ENCODE results near the gene DTNA. TPM values are rescaled to one million over a fixed set of nuclear protein-coding genes. Genes with fewer than 3 reads are reported as not detected.

DTNA gene
- total RNA-seq: 1.8 and 3.4 TPM in 2 replicates

GRCh38 chr18:34709750-34710441, at the start of gene DTNA:
TSS of gene DTNA (plus strand) at chr18:34710298. CDS start at chr18:34755977, 45,679 bp downstream.

Data from articular chondrocyte of knee joint (primary cell).